PC-3 (cell line): ENCODE results near the gene DCDC2. TPM values are rescaled to one million over a fixed set of nuclear protein-coding genes. Genes with fewer than 3 reads are reported as not detected.
A peak's percentile ranks its signal among the peaks of the same experiment; 100 is the strongest.

Experiments
- ATAC-seq: fragments of 200-7000 bp; cut with Tn5 transposase; 2 replicates; pipeline ENCODE4 v1.9.1; 2020; ENCODE audit warnings: mild to moderate bottlenecking, moderate library complexity
- BruUV-seq: library from RNA; stranded (reverse); fragments of 400-500 nt; replicated peaks from 2 replicates; lab custom pipeline; 2021; lab: Mats Ljungman, UMichigan
- CTCF ChIA-PET: fragments of 300-600 bp; sonication (Branson Sonifier 250); formaldehyde crosslinking; loops from one replicate; lab custom pipeline; 2022; ENCODE audit warnings: antibody characterized with exemption; lab: Charles Lee
- POLR2A ChIA-PET: fragments of 300-600 bp; sonication (Branson Sonifier 250); formaldehyde crosslinking; loops from one replicate; lab custom pipeline; 2022; ENCODE audit warnings: antibody characterized with exemption; ENCODE audit not compliant: unreplicated experiment; lab: Charles Lee
- DNase-seq: peaks from one replicate; pipeline ENCODE4 v3.0.0-alpha.2; 2015
- H2AFZ ChIP-seq: fragments of 300-600 bp; sonication (generic); 2 replicates; pipeline ENCODE4 v1.6.0; 2016; ENCODE audit warnings: antibody characterized with exemption, low read length
- H3F3A ChIP-seq: fragments of 300-600 bp; sonication (generic); one replicate; pipeline ENCODE4 v1.6.0; 2017; ENCODE audit warnings: antibody characterized with exemption, low read length, control low read depth, mild to moderate bottlenecking; ENCODE audit not compliant: unreplicated experiment
- H3K27ac ChIP-seq: fragments of 300-600 bp; sonication (generic); 2 replicates; pipeline ENCODE4 v1.5.1; 2016; ENCODE audit warnings: mild to moderate bottlenecking, low read length
- H3K27me3 ChIP-seq: fragments of 300-600 bp; sonication (generic); 2 replicates; pipeline ENCODE4 v1.6.1; 2016; ENCODE audit warnings: low read length, mixed read lengths
- H3K36me3 ChIP-seq: fragments of 300-600 bp; sonication (generic); 2 replicates; pipeline ENCODE4 v1.6.1; 2016; ENCODE audit warnings: low read depth, mixed run types, low read length, mixed read lengths
- H3K4me1 ChIP-seq: fragments of 300-600 bp; sonication (generic); 2 replicates; pipeline ENCODE4 v1.5.1; 2016; ENCODE audit warnings: low read length; ENCODE audit not compliant: insufficient read depth
- H3K4me2 ChIP-seq: fragments of 300-600 bp; sonication (generic); 2 replicates; pipeline ENCODE4 v1.6.0; 2016; ENCODE audit warnings: low read length
- H3K4me3 ChIP-seq: fragments of 300-600 bp; sonication (generic); 2 replicates; pipeline ENCODE4 v1.5.1; 2016; ENCODE audit warnings: mild to moderate bottlenecking, low read length, mixed read lengths
- H3K79me2 ChIP-seq: fragments of 300-600 bp; sonication (generic); 2 replicates; pipeline ENCODE4 v1.6.1; 2017; ENCODE audit warnings: low read length, mixed read lengths
- H3K9ac ChIP-seq: fragments of 300-600 bp; sonication (generic); 2 replicates; pipeline ENCODE4 v1.6.0; 2016; ENCODE audit warnings: mild to moderate bottlenecking, low read length
- H3K9me2 ChIP-seq: fragments of 300-600 bp; sonication (generic); replicated peaks from 2 replicates; pipeline ENCODE4 v1.6.1; 2016; ENCODE audit warnings: mixed run types, low read length, mixed read lengths
- H3K9me3 ChIP-seq: fragments of 300-600 bp; sonication (generic); 2 replicates; pipeline ENCODE4 v1.6.1; 2016; ENCODE audit warnings: low read length, mixed read lengths
- H4K20me1 ChIP-seq: fragments of 300-600 bp; sonication (generic); 2 replicates; pipeline ENCODE4 v1.6.1; 2016; ENCODE audit warnings: low read length, mixed read lengths
- CTCF ChIP-seq: fragments of 300-600 bp; sonication (generic); conservative IDR thresholded peaks from 2 replicates; pipeline ENCODE4 v1.5.1; 2017; ENCODE audit warnings: antibody characterized with exemption, low read depth, mild to moderate bottlenecking, low read length
- EZH2 ChIP-seq: fragments of 300-600 bp; sonication (generic); IDR thresholded peaks from one replicate; pipeline ENCODE4 v1.6.1; 2017; ENCODE audit warnings: antibody characterized with exemption, mild to moderate bottlenecking, low read length; ENCODE audit not compliant: unreplicated experiment
- EZH2phosphoT487 ChIP-seq: fragments of 300-600 bp; sonication (generic); IDR thresholded peaks from 2 replicates; pipeline ENCODE4 v1.6.1; 2018; ENCODE audit warnings: mild to moderate bottlenecking, antibody characterized with exemption, low read length, borderline replicate concordance
- intact Hi-C: fragments of 100-400 bp; cut with micrococcal nuclease; formaldehyde crosslinking; loops from 2 replicates; pipeline ENCODE4 v1.9.0; 2023
- total RNA-seq: library from RNA; depleted of rRNA; stranded (reverse); fragments of >200 nt; gene quantifications from 2 replicates; pipeline ENCODE4 v1.2.3, GENCODE V29; 2014

Gene DCDC2
- total RNA-seq, 1 experiment from 2014 or later: 0.11 TPM

- intact Hi-C loops: no loop called here
- ATAC-seq (no peak), DNase-seq (no peak)
- no TSS peak for BruUV-seq
- CTCF ChIA-PET: no interaction called here
- Histone ChIP-seq H3K4me1 (peaks cover 8% of the 10 kb centered on the region), H3F3A (no peaks in the 10 kb centered on the region), H3K79me2 (peaks cover under 1% of the 10 kb centered on the region; the same call in 1 of the 2 replicates), H2AFZ (no peak overlapping the region), H4K20me1 (no peaks in the 10 kb centered on the region), H3K36me3 (no peaks in the 10 kb centered on the region), H3K4me2 (no peak overlapping the region), H3K4me3 (no peak overlapping the region), H3K9me3 (no peaks in the 10 kb centered on the region), H3K9me2 (no peaks in the 10 kb centered on the region), H3K9ac (no peak overlapping the region), H3K27me3 (no peaks in the 10 kb centered on the region), H3K27ac (no peak overlapping the region)
- TF ChIP-seq CTCF (no peak), EZH2phosphoT487 (no peak), EZH2 (no peak)
- POLR2A ChIA-PET: no interaction called here
Measured at GRCh38 chr6:24396824-24397223, 39.0 kb upstream of the DCDC2 start.

DNA sequence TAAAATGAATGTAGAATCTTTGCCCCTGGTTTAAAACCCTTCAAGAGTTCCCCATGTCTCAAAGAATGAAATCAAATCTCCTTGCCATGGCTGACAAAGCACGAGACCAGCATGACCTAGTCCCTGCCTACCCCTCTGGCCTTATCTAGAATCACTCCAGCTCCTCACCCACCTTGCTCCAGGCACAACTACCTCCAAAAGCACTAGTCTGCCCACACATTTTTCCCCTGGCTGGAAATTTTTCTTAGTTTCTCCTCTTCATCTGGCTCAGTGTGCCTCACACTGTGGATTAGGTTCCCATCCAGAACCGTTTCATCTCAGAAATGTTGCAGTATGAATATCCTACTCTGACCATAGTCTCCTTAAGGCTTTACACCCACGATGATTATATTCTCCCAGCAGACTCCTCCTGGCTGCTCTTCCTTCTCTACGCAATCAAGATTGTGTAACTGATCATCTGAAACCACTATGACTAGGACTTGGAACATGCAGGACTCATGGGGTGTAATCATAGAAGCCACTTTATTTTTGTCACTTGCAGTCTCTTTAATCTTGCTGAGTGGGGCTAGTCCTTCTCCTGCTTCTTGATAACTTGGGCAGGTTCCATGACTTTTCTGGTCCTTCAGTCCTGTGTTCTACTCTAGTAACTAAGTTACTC lies 37.0 kb upstream of the DCDC2 start:
- ATAC-seq (no peak), DNase-seq (peak; percentile 74)
- CTCF ChIA-PET: no interaction called here

More for the DNA sequence above, 37.0 kb upstream of the DCDC2 start:
- H3K4me2 ChIP-seq: peak overlapping the region; percentile 4; the same call in 1 of the 2 replicates
- no peak overlapping the region for H3K4me3 ChIP-seq
- no peak overlapping the region for H3K9ac ChIP-seq
- POLR2A ChIA-PET: no interaction called here
- no peak overlapping the region for H3K27ac ChIP-seq
- H2AFZ ChIP-seq: no peak overlapping the region
- no TSS peak for BruUV-seq
- H3K9me2 ChIP-seq: no peaks in the 10 kb centered on the region
- H3K27me3 ChIP-seq: no peaks in the 10 kb centered on the region
- no peaks in the 10 kb centered on the region for H3K9me3 ChIP-seq
- H3K79me2 ChIP-seq: no peaks in the 10 kb centered on the region
- H3K4me1 ChIP-seq: peaks cover 8% of the 10 kb centered on the region
- no peaks in the 10 kb centered on the region for H3F3A ChIP-seq
- TF ChIP-seq CTCF (no peak), EZH2phosphoT487 (no peak), EZH2 (no peak)
- H4K20me1 ChIP-seq: no peaks in the 10 kb centered on the region
- no peaks in the 10 kb centered on the region for H3K36me3 ChIP-seq
- intact Hi-C loops: no loop called here
